Nephron (organoid): Measurements from ENCODE around the gene SYNPO2L.
A peak's percentile ranks its signal among the peaks of the same experiment; 100 is the strongest.
"Not testable (repeated sequence)": the region's sequence is repeated elsewhere in the genome, so short reads cannot be mapped to it uniquely, and the experiment has no call there.

Source experiments
- H3K27ac Mint-ChIP-seq, 3 experiments: 2 replicates each; pipeline ENCODE4 v1.8.0; 2020; ENCODE audit warnings: mixed read lengths in 3 of 3, mild to moderate bottlenecking in 2 of 3, moderate library complexity in 1 of 3
- H3K27me3 Mint-ChIP-seq: 2 replicates; pipeline ENCODE4 v1.8.0; 2021; ENCODE audit warnings: low read depth, mild to moderate bottlenecking, moderate library complexity, mixed read lengths
- H3K36me3 Mint-ChIP-seq: 2 replicates; pipeline ENCODE4 v1.8.0; 2020; ENCODE audit warnings: low read depth, mixed read lengths
- H3K4me1 Mint-ChIP-seq: 2 replicates; pipeline ENCODE4 v1.8.0; 2020; ENCODE audit warnings: mixed read lengths
- H3K4me3 Mint-ChIP-seq, 3 experiments: 2 replicates each; pipeline ENCODE4 v1.8.0; 2020; ENCODE audit warnings: mild to moderate bottlenecking in 3 of 3, mixed read lengths in 3 of 3, moderate library complexity in 2 of 3
- H3K9me3 Mint-ChIP-seq: 2 replicates; pipeline ENCODE4 v1.8.0; 2020; ENCODE audit warnings: mixed read lengths
- CTCF ChIP-seq, 3 experiments: fragments of 200-600 bp; sonication (generic); IDR thresholded peaks; one replicate each; pipeline ENCODE4 v1.5.0; 2021; ENCODE audit warnings: antibody characterized with exemption in 3 of 3; ENCODE audit not compliant: unreplicated experiment in 3 of 3

Gene SYNPO2L

GRCh38 chr10:73625884-73626752 is 29.7 kb downstream of the SYNPO2L start:
- Mint-ChIP-seq H3K9me3 (no peaks in the 10 kb centered on the region), H3K4me3 (peak overlapping the region; percentile 95 to 97 (median 96)), H3K36me3 (peaks cover 3% of the 10 kb centered on the region), H3K27ac (peak overlapping the region; percentile 98 to 99 (median 99)), H3K27me3 (no peaks in the 10 kb centered on the region), H3K4me1 (peaks cover 23% of the 10 kb centered on the region)
- no peak for TF ChIP-seq CTCF (IDR thresholded peaks at IDR 0.05; ENCODE audit: unreplicated experiment in 3 of 3)

GRCh38 chr10:73625004-73625883 is 30.6 kb downstream of the SYNPO2L start:
- Mint-ChIP-seq H3K36me3 (peaks cover 3% of the 10 kb centered on the region), H3K9me3 (no peaks in the 10 kb centered on the region), H3K4me3 (peak overlapping the region; percentile 95 to 97 (median 96)), H3K27ac (peak overlapping the region; percentile 98 to 99 (median 99)), H3K27me3 (no peaks in the 10 kb centered on the region), H3K4me1 (peaks cover 23% of the 10 kb centered on the region)
- TF ChIP-seq CTCF (IDR thresholded peaks at IDR 0.05; ENCODE audit: unreplicated experiment in 3 of 3) = no peak

- Mint-ChIP-seq H3K4me3 (peak overlapping the region in 2 of 3 experiments; percentile 34 to 49), H3K9me3 (no peaks in the 10 kb centered on the region), H3K36me3 (peaks cover 3% of the 10 kb centered on the region), H3K4me1 (peaks cover 23% of the 10 kb centered on the region), H3K27me3 (no peaks in the 10 kb centered on the region), H3K27ac (peak overlapping the region; percentile 28 to 62 (median 54))
- no peak for TF ChIP-seq CTCF (IDR thresholded peaks at IDR 0.05; ENCODE audit: unreplicated experiment in 3 of 3)
Observed at GRCh38 chr10:73623056-73623455, 32.8 kb downstream of the SYNPO2L start.

GRCh38 chr10:73620974-73621373 is 34.9 kb downstream of the SYNPO2L start:
- not testable (repeated sequence) for H3K27ac Mint-ChIP-seq, H3K27me3 Mint-ChIP-seq, H3K4me3 Mint-ChIP-seq, H3K9me3 Mint-ChIP-seq, H3K36me3 Mint-ChIP-seq
- peaks cover 16% of the 10 kb centered on the region for H3K4me1 Mint-ChIP-seq

- H3K27ac Mint-ChIP-seq, H3K4me1 Mint-ChIP-seq, H3K4me3 Mint-ChIP-seq, H3K27me3 Mint-ChIP-seq, H3K36me3 Mint-ChIP-seq, H3K9me3 Mint-ChIP-seq: not testable (repeated sequence)
Observed at GRCh38 chr10:73617143-73617542, 38.7 kb downstream of the SYNPO2L start.

- Mint-ChIP-seq H3K9me3 (no peaks in the 10 kb centered on the region), H3K27ac (no peak overlapping the region), H3K4me3 (no peak overlapping the region), H3K4me1 (no peaks in the 10 kb centered on the region), H3K27me3 (no peaks in the 10 kb centered on the region), H3K36me3 (peaks cover 4% of the 10 kb centered on the region)
- no peak for TF ChIP-seq CTCF (IDR thresholded peaks at IDR 0.05; ENCODE audit: unreplicated experiment in 3 of 3)
Observed at GRCh38 chr10:73614720-73615119, 41.1 kb downstream of the SYNPO2L start.
